K562 (cell line): Measurements from ENCODE around the gene SLC1A4. TPM values are rescaled to one million over a fixed set of nuclear protein-coding genes. Genes with fewer than 3 reads are reported as not detected.
A peak's percentile ranks its signal among the peaks of the same experiment; 100 is the strongest.

ENCODE experiments used
- DNMT1 ChIP-seq: fragments of 450-650 bp; IDR thresholded peaks from 2 replicates; pipeline ENCODE4 v1.6.1; 2016; ENCODE audit warnings: antibody characterized with exemption, mild to moderate bottlenecking
- DPF2 ChIP-seq: fragments of 450-650 bp; IDR thresholded peaks from 2 replicates; pipeline ENCODE4 v1.6.1; 2016
- GTF2F1 ChIP-seq: IDR thresholded peaks from 2 replicates; pipeline ENCODE4 v1.6.1; 2011; ENCODE audit warnings: low read depth, low read length, improper control_type of control experiment
- HDAC1 ChIP-seq, 2 experiments: fragments of 450-650 bp; IDR thresholded peaks; 2 replicates each; pipeline ENCODE4 v1.6.1; 2016 to 2017; ENCODE audit warnings: inconsistent platforms in 1 of 2, mild to moderate bottlenecking in 1 of 2, moderate library complexity in 1 of 2
- SIX5 ChIP-seq, 2 experiments: IDR thresholded peaks; 2 replicates each; pipeline ENCODE4 v1.6.1; 2011; ENCODE audit warnings: low read length in 2 of 2, borderline replicate concordance in 1 of 2, low read depth in 1 of 2, mild to moderate bottlenecking in 1 of 2, moderate library complexity in 1 of 2; ENCODE audit not compliant: insufficient read depth in 1 of 2
- TEAD4 ChIP-seq, 2 experiments: sonication (generic) in 1 of 2; formaldehyde crosslinking in 1 of 2; IDR thresholded peaks; 2 replicates each; pipeline versions ENCODE4 v1.6.1 to v1.8.0; 2012 to 2022; ENCODE audit warnings: borderline replicate concordance in 1 of 2, inconsistent platforms in 1 of 2, low read length in 1 of 2, mild to moderate bottlenecking in 1 of 2, missing genetic modification reagents in 1 of 2
- ZNF140 ChIP-seq: fragments of 250-450 bp; sonication (Bioruptor Pico); IDR thresholded peaks from 2 replicates; pipeline ENCODE4 v1.8.0; 2021; ENCODE audit warnings: moderate library complexity, mild to moderate bottlenecking, inconsistent platforms
- ZNF311 ChIP-seq: fragments of 250-450 bp; sonication (Bioruptor Pico); IDR thresholded peaks from 2 replicates; pipeline ENCODE4 v1.4.0; 2020; ENCODE audit warnings: mild to moderate bottlenecking, moderate library complexity
- polyA plus RNA-seq, 8 experiments: library from polyadenylated mRNA; depleted of rRNA in 4 of 8; stranded (reverse) in 5 of 8; unstranded in 3 of 8; fragments of >200 nt; fragmentation: Nextera tagmentation in 2 of 8; fragmentation: Illumina TruSeq in 1 of 8; extraction: Ambion mirVana in 2 of 8; extraction: Trizol in 1 of 8; gene quantifications; 2 replicates each; pipeline versions ENCODE4 v1.2.1 to v1.2.3, GENCODE V29; 2011 to 2014; ENCODE audit warnings: inconsistent platforms in 1 of 8, missing spikeins in 1 of 8
- total RNA-seq, 7 experiments: library from RNA; depleted of rRNA in 6 of 7; stranded (reverse); fragments of >200 nt in 6 of 7; fragmentation: Illumina TruSeq in 2 of 7; extraction: Trizol in 2 of 7; gene quantifications; 2 replicates each; pipeline versions ENCODE4 v1.2.1 to v1.2.3, GENCODE V29; 2011 to 2021; ENCODE audit warnings: low replicate concordance in 1 of 7
- TF ChIP-seq, protein P1 (sequence below): sonication (generic); formaldehyde crosslinking; IDR thresholded peaks from 2 replicates; pipeline ENCODE4 v1.8.1; 2023; ENCODE audit warnings: missing genetic modification reagents, mild to moderate bottlenecking, borderline replicate concordance
- TF ChIP-seq, protein P2 (sequence below): fragments of 250-450 bp; sonication (Bioruptor Pico); IDR thresholded peaks from 2 replicates; pipeline ENCODE4 v1.8.0; 2021; ENCODE audit warnings: moderate library complexity, mild to moderate bottlenecking, inconsistent platforms
- TF ChIP-seq, protein P3 (sequence below): fragments of 450-650 bp; IDR thresholded peaks from 2 replicates; pipeline ENCODE4 v1.6.1; 2018; ENCODE audit not compliant: partially characterized antibody
- TF ChIP-seq, protein P4 (sequence below): fragments of 450-650 bp; IDR thresholded peaks from 2 replicates; pipeline ENCODE4 v1.6.1; 2016

SLC1A4 gene
- total and polyA plus RNA-seq, 9 of the 15 experiments (the other 6 are each of a cell fraction or from before 2014, with no cell fraction given) = 4.4 to 24.0 (median 10.9) TPM

DNA sequence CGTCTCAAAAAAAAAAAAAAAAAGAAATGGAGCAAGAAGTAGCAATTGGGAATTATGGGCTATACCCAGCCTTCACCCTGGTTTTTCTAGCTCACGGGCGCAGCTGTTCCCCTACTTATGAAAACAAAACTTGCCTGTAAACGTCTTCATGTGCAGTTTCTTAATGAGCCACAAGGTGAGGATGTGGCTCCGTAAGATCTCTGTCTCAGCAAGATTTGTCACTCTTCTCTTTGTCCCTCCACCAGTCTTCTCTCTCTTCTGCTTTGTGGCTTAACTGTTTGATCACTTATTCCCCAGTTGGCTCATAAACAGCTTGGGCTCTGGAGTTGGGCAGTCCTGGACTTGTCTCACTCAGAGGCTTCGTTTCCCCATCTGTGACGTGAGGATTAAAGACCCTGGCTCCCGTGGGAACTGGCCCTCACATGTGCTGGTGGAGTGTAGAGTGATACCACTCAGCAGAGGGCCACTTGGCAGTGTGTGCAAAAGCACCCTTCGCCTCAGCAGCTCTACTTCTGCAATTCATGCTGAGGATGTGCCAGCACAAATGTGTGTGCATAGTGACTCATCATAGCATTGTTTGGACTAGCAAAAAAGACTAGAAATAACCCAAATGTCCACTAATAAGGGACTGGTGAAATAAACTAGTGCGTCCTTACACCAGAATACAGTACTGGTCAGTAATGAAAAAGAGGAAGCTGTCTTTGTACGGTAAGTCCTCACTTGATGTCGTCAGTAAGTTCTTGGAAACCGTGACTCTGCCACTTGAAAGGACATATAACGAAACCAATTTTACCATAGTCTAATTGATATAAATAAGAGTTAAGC is 75.7 kb downstream of the SLC1A4 start (continued):
- TF ChIP-seq GTF2F1 (no peak), ZNF311 (CRISPR knock-in tag) (no peak), ZNF140 (CRISPR knock-in tag) (no peak), DPF2 (peak; percentile 60), DNMT1 (0 out of 2 replicates have a peak, but pooled peaks have one; percentile 52), SIX5 (IDR thresholded peaks at IDR 0.05; ENCODE audit: borderline replicate concordance in 1 of 2, insufficient read depth in 1 of 2, low read depth in 1 of 2, low read length in 2 of 2) (no peak), TEAD4 (IDR thresholded peaks at IDR 0.05; ENCODE audit: low read length) (peak; percentile 6; the same call in 1 of the 2 replicates), TEAD4 (CRISPR knock-in tag; IDR thresholded peaks at IDR 0.05; ENCODE audit: borderline replicate concordance) (no peak), HDAC1 (IDR thresholded peaks at IDR 0.05) (peak in 1 of 2 experiments; percentile 21; a peak in 1 of 4 replicates)
- TF ChIP-seq, protein P1, sequence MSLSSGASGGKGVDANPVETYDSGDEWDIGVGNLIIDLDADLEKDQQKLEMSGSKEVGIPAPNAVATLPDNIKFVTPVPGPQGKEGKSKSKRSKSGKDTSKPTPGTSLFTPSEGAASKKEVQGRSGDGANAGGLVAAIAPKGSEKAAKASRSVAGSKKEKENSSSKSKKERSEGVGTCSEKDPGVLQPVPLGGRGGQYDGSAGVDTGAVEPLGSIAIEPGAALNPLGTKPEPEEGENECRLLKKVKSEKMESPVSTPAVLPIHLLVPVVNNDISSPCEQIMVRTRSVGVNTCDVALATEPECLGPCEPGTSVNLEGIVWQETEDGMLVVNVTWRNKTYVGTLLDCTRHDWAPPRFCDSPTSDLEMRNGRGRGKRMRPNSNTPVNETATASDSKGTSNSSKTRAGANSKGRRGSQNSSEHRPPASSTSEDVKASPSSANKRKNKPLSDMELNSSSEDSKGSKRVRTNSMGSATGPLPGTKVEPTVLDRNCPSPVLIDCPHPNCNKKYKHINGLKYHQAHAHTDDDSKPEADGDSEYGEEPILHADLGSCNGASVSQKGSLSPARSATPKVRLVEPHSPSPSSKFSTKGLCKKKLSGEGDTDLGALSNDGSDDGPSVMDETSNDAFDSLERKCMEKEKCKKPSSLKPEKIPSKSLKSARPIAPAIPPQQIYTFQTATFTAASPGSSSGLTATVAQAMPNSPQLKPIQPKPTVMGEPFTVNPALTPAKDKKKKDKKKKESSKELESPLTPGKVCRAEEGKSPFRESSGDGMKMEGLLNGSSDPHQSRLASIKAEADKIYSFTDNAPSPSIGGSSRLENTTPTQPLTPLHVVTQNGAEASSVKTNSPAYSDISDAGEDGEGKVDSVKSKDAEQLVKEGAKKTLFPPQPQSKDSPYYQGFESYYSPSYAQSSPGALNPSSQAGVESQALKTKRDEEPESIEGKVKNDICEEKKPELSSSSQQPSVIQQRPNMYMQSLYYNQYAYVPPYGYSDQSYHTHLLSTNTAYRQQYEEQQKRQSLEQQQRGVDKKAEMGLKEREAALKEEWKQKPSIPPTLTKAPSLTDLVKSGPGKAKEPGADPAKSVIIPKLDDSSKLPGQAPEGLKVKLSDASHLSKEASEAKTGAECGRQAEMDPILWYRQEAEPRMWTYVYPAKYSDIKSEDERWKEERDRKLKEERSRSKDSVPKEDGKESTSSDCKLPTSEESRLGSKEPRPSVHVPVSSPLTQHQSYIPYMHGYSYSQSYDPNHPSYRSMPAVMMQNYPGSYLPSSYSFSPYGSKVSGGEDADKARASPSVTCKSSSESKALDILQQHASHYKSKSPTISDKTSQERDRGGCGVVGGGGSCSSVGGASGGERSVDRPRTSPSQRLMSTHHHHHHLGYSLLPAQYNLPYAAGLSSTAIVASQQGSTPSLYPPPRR = 0 out of 2 replicates have a peak, but pooled peaks have one; percentile 22
- TF ChIP-seq, protein P2, sequence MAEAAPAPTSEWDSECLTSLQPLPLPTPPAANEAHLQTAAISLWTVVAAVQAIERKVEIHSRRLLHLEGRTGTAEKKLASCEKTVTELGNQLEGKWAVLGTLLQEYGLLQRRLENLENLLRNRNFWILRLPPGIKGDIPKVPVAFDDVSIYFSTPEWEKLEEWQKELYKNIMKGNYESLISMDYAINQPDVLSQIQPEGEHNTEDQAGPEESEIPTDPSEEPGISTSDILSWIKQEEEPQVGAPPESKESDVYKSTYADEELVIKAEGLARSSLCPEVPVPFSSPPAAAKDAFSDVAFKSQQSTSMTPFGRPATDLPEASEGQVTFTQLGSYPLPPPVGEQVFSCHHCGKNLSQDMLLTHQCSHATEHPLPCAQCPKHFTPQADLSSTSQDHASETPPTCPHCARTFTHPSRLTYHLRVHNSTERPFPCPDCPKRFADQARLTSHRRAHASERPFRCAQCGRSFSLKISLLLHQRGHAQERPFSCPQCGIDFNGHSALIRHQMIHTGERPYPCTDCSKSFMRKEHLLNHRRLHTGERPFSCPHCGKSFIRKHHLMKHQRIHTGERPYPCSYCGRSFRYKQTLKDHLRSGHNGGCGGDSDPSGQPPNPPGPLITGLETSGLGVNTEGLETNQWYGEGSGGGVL (CRISPR knock-in tag) = no peak
- TF ChIP-seq, protein P3, sequence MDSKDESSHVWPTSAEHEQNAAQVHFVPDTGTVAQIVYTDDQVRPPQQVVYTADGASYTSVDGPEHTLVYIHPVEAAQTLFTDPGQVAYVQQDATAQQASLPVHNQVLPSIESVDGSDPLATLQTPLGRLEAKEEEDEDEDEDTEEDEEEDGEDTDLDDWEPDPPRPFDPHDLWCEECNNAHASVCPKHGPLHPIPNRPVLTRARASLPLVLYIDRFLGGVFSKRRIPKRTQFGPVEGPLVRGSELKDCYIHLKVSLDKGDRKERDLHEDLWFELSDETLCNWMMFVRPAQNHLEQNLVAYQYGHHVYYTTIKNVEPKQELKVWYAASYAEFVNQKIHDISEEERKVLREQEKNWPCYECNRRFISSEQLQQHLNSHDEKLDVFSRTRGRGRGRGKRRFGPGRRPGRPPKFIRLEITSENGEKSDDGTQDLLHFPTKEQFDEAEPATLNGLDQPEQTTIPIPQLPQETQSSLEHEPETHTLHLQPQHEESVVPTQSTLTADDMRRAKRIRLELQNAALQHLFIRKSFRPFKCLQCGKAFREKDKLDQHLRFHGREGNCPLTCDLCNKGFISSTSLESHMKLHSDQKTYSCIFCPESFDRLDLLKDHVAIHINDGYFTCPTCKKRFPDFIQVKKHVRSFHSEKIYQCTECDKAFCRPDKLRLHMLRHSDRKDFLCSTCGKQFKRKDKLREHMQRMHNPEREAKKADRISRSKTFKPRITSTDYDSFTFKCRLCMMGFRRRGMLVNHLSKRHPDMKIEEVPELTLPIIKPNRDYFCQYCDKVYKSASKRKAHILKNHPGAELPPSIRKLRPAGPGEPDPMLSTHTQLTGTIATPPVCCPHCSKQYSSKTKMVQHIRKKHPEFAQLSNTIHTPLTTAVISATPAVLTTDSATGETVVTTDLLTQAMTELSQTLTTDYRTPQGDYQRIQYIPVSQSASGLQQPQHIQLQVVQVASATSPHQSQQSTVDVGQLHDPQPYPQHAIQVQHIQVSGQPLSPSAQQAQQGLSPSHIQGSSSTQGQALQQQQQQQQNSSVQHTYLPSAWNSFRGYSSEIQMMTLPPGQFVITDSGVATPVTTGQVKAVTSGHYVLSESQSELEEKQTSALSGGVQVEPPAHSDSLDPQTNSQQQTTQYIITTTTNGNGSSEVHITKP = peak; percentile 7
- TF ChIP-seq, protein P4, sequence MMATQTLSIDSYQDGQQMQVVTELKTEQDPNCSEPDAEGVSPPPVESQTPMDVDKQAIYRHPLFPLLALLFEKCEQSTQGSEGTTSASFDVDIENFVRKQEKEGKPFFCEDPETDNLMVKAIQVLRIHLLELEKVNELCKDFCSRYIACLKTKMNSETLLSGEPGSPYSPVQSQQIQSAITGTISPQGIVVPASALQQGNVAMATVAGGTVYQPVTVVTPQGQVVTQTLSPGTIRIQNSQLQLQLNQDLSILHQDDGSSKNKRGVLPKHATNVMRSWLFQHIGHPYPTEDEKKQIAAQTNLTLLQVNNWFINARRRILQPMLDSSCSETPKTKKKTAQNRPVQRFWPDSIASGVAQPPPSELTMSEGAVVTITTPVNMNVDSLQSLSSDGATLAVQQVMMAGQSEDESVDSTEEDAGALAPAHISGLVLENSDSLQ = peak; percentile 20; the same call in 1 of the 2 replicates
